ENCODE results near the gene VSIG1.

Gene VSIG1

GRCh38 chrX:108032944-108033343 is 11.9 kb upstream of the VSIG1 start:
- no peak overlapping the region for H3K27ac ChIP-seq (ENCODE audit: low read depth, low read length)

GRCh38 chrX:108033890-108034289 is 11.0 kb upstream of the VSIG1 start:
- no peaks in the 10 kb centered on the region for H3K9me2 ChIP-seq (replicated peaks; ENCODE audit: insufficient read depth, low read length)
- no peak overlapping the region for H3K4me3 ChIP-seq (ENCODE audit: insufficient read depth, low read length, poor library complexity, severe bottlenecking)
- H3K9ac ChIP-seq (ENCODE audit: low read length), result no peak overlapping the region
- no peaks in the 10 kb centered on the region for H3K27me3 ChIP-seq (ENCODE audit: low read length)
- H3K36me3 ChIP-seq (ENCODE audit: low read length), result no peaks in the 10 kb centered on the region
- H3K4me2 ChIP-seq (ENCODE audit: low read depth, low read length, poor library complexity, severe bottlenecking), result no peak overlapping the region
- H3K27ac ChIP-seq (ENCODE audit: low read depth, low read length), result no peak overlapping the region
- H4K20me1 ChIP-seq (ENCODE audit: low read depth, low read length), result no peaks in the 10 kb centered on the region
- H3F3A ChIP-seq (ENCODE audit: insufficient read depth), result no peaks in the 10 kb centered on the region
- TF ChIP-seq CTCF (IDR thresholded peaks at IDR 0.05; ENCODE audit: insufficient read depth, low read length, poor library complexity, severe bottlenecking), result no peak
- no peak overlapping the region for H2AFZ ChIP-seq (ENCODE audit: low read depth, low read length, severe bottlenecking)
- H3K79me2 ChIP-seq (ENCODE audit: insufficient read depth, low read length), result no peaks in the 10 kb centered on the region
- no peaks in the 10 kb centered on the region for H3K9me3 ChIP-seq (ENCODE audit: insufficient read depth, low read length)

More at GRCh38 chrX:108032944-108033343, 11.9 kb upstream of the VSIG1 start:
- no peak overlapping the region for H3K9ac ChIP-seq (ENCODE audit: low read length)
- H3K9me3 ChIP-seq (ENCODE audit: insufficient read depth, low read length), result no peaks in the 10 kb centered on the region
- H2AFZ ChIP-seq (ENCODE audit: low read depth, low read length, severe bottlenecking), result no peak overlapping the region
- no peaks in the 10 kb centered on the region for H3K79me2 ChIP-seq (ENCODE audit: insufficient read depth, low read length)
- no peaks in the 10 kb centered on the region for H4K20me1 ChIP-seq (ENCODE audit: low read depth, low read length)
- no peaks in the 10 kb centered on the region for H3F3A ChIP-seq (ENCODE audit: insufficient read depth)
- H3K36me3 ChIP-seq (ENCODE audit: low read length), result no peaks in the 10 kb centered on the region
- no peaks in the 10 kb centered on the region for H3K27me3 ChIP-seq (ENCODE audit: low read length)
- no peak overlapping the region for H3K4me3 ChIP-seq (ENCODE audit: insufficient read depth, low read length, poor library complexity, severe bottlenecking)
- TF ChIP-seq CTCF (IDR thresholded peaks at IDR 0.05; ENCODE audit: insufficient read depth, low read length, poor library complexity, severe bottlenecking) (no peak), EZH2phosphoT487 (conservative IDR thresholded peaks at IDR 0.05; ENCODE audit: low read length) (no peak)
- H3K4me2 ChIP-seq (ENCODE audit: low read depth, low read length, poor library complexity, severe bottlenecking), result no peak overlapping the region
- no peaks in the 10 kb centered on the region for H3K9me2 ChIP-seq (replicated peaks; ENCODE audit: insufficient read depth, low read length)

GRCh38 chrX:108034725-108035124 is 10.1 kb upstream of the VSIG1 start:
- Histone ChIP-seq H3K4me3 (ENCODE audit: insufficient read depth, low read length, poor library complexity, severe bottlenecking) (no peak overlapping the region), H3F3A (ENCODE audit: insufficient read depth) (no peaks in the 10 kb centered on the region), H3K27ac (ENCODE audit: low read depth, low read length) (no peak overlapping the region), H3K4me2 (ENCODE audit: low read depth, low read length, poor library complexity, severe bottlenecking) (no peak overlapping the region), H3K79me2 (ENCODE audit: insufficient read depth, low read length) (no peaks in the 10 kb centered on the region), H3K9ac (ENCODE audit: low read length) (no peak overlapping the region), H4K20me1 (ENCODE audit: low read depth, low read length) (no peaks in the 10 kb centered on the region), H3K9me3 (ENCODE audit: insufficient read depth, low read length) (no peaks in the 10 kb centered on the region), H3K27me3 (ENCODE audit: low read length) (no peaks in the 10 kb centered on the region), H3K9me2 (replicated peaks; ENCODE audit: insufficient read depth, low read length) (no peaks in the 10 kb centered on the region), H3K36me3 (ENCODE audit: low read length) (no peaks in the 10 kb centered on the region), H2AFZ (ENCODE audit: low read depth, low read length, severe bottlenecking) (no peak overlapping the region)
- TF ChIP-seq EZH2phosphoT487 (conservative IDR thresholded peaks at IDR 0.05; ENCODE audit: low read length) (no peak), CTCF (IDR thresholded peaks at IDR 0.05; ENCODE audit: insufficient read depth, low read length, poor library complexity, severe bottlenecking) (no peak)
